ENCODE data around the gene A3GALT2. TPM values are rescaled to one million over a fixed set of nuclear protein-coding genes. Genes with fewer than 3 reads are reported as not detected.

Gene A3GALT2
- total and polyA plus RNA-seq, 9 of the 15 experiments (the other 6 are each of a cell fraction or from before 2014, with no cell fraction given), result not detected

- no peak for TF ChIP-seq NR2C2 (CRISPR knock-in tag; IDR thresholded peaks at IDR 0.05)
- TF ChIP-seq NR2C2 (tag; IDR thresholded peaks at IDR 0.05), result peak; percentile 88
- TF ChIP-seq ZNF436 (CRISPR knock-in tag; IDR thresholded peaks at IDR 0.05), result no peak
- TF ChIP-seq PHB (CRISPR knock-in tag; IDR thresholded peaks at IDR 0.05), result no peak
- TF ChIP-seq ZNF445 (CRISPR knock-in tag; IDR thresholded peaks at IDR 0.05; ENCODE audit: low read depth), result no peak
- TF ChIP-seq, protein P1, sequence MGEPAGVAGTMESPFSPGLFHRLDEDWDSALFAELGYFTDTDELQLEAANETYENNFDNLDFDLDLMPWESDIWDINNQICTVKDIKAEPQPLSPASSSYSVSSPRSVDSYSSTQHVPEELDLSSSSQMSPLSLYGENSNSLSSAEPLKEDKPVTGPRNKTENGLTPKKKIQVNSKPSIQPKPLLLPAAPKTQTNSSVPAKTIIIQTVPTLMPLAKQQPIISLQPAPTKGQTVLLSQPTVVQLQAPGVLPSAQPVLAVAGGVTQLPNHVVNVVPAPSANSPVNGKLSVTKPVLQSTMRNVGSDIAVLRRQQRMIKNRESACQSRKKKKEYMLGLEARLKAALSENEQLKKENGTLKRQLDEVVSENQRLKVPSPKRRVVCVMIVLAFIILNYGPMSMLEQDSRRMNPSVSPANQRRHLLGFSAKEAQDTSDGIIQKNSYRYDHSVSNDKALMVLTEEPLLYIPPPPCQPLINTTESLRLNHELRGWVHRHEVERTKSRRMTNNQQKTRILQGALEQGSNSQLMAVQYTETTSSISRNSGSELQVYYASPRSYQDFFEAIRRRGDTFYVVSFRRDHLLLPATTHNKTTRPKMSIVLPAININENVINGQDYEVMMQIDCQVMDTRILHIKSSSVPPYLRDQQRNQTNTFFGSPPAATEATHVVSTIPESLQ (CRISPR knock-in tag; IDR thresholded peaks at IDR 0.05), result no peak; the same call in 1 of the 2 replicates
- TF ChIP-seq TCF7L2 (IDR thresholded peaks at IDR 0.05; ENCODE audit: low read depth, low read length), result no peak
- TF ChIP-seq ZKSCAN3 (CRISPR knock-in tag; IDR thresholded peaks at IDR 0.05), result no peak
- TF ChIP-seq ZNF12 (CRISPR knock-in tag; IDR thresholded peaks at IDR 0.05), result no peak
- TF ChIP-seq, protein P2, sequence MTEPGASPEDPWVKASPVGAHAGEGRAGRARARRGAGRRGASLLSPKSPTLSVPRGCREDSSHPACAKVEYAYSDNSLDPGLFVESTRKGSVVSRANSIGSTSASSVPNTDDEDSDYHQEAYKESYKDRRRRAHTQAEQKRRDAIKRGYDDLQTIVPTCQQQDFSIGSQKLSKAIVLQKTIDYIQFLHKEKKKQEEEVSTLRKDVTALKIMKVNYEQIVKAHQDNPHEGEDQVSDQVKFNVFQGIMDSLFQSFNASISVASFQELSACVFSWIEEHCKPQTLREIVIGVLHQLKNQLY (CRISPR knock-in tag; conservative IDR thresholded peaks at IDR 0.05), result peak in 1 of 2 experiments; percentile 89; a peak in 1 of 4 replicates
- TF ChIP-seq MAFF (IDR thresholded peaks at IDR 0.05; ENCODE audit: low read length), result no peak
- peak; percentile 75 for TF ChIP-seq ZNF431 (CRISPR knock-in tag; IDR thresholded peaks at IDR 0.05)
- no peak for TF ChIP-seq PREB (CRISPR knock-in tag; IDR thresholded peaks at IDR 0.05)
- no peak; the same call in 1 of the 2 replicates for TF ChIP-seq USF1 (CRISPR knock-in tag; IDR thresholded peaks at IDR 0.05)
- peak; percentile 96 for TF ChIP-seq POLR2A (conservative IDR thresholded peaks at IDR 0.05)
- TF ChIP-seq NR2C1 (IDR thresholded peaks at IDR 0.05), result no peak
- no peak; the same call in 1 of the 2 replicates for TF ChIP-seq NR2C1 (tag; IDR thresholded peaks at IDR 0.05)
- no peak for TF ChIP-seq MAFG (tag; conservative IDR thresholded peaks at IDR 0.05)
Measured at GRCh38 chr1:33349778-33350610, 29.1 kb upstream of the A3GALT2 start (continued).
